Trophoblast cell (in vitro differentiated cells and primary cell): Measurements from ENCODE around the gene TESK2.

Source experiments
- DNase-seq, 2 donors: peaks; one replicate each; pipeline ENCODE4 v3.0.0-alpha.2; 2016
- H2AFZ ChIP-seq: 2 replicates; pipeline ENCODE4 v1.6.1; 2013; ENCODE audit warnings: low read length, moderate library complexity, mild to moderate bottlenecking; ENCODE audit not compliant: insufficient read depth, poor library complexity
- H2AK5ac ChIP-seq: 2 replicates; pipeline ENCODE4 v1.6.1; 2013; ENCODE audit warnings: mild to moderate bottlenecking, low read length
- H2BK120ac ChIP-seq: 2 replicates; pipeline ENCODE4 v1.6.1; 2013; ENCODE audit warnings: low read length, mild to moderate bottlenecking, moderate library complexity; ENCODE audit not compliant: insufficient read depth, poor library complexity
- H2BK12ac ChIP-seq: 2 replicates; pipeline ENCODE4 v1.6.1; 2013; ENCODE audit warnings: mild to moderate bottlenecking, low read length, moderate library complexity
- H2BK5ac ChIP-seq: 2 replicates; pipeline ENCODE4 v1.6.1; 2013; ENCODE audit warnings: low read length, low read depth, moderate library complexity, mild to moderate bottlenecking; ENCODE audit not compliant: poor library complexity
- H3K14ac ChIP-seq: 2 replicates; pipeline ENCODE4 v1.6.1; 2013; ENCODE audit warnings: mild to moderate bottlenecking, low read length
- H3K18ac ChIP-seq: 2 replicates; pipeline ENCODE4 v1.6.1; 2013; ENCODE audit warnings: mild to moderate bottlenecking, low read length
- H3K23ac ChIP-seq: 2 replicates; pipeline ENCODE4 v1.6.1; 2013; ENCODE audit warnings: low read length
- H3K27ac ChIP-seq: 2 replicates; pipeline ENCODE4 v1.5.1; 2013; ENCODE audit warnings: low read depth, mild to moderate bottlenecking, inconsistent platforms, low read length, moderate library complexity
- H3K27me3 ChIP-seq: 2 replicates; pipeline ENCODE4 v1.6.1; 2013; ENCODE audit warnings: inconsistent platforms, mild to moderate bottlenecking, low read length, moderate library complexity; ENCODE audit not compliant: insufficient read depth
- H3K36me3 ChIP-seq, 2 experiments: 1 replicate in 1 of 2; 2 replicates in 1 of 2; pipeline ENCODE4 v1.6.1; 2013; ENCODE audit warnings: low read length in 2 of 2, mild to moderate bottlenecking in 2 of 2, moderate library complexity in 1 of 2; ENCODE audit not compliant: insufficient read depth in 2 of 2, control insufficient read depth in 1 of 2
- H3K4ac ChIP-seq: 2 replicates; pipeline ENCODE4 v1.6.1; 2013; ENCODE audit warnings: low read depth, mild to moderate bottlenecking, low read length, moderate library complexity
- H3K4me1 ChIP-seq, 2 experiments: 1 replicate in 1 of 2; 2 replicates in 1 of 2; pipeline ENCODE4 v1.6.1; 2013; ENCODE audit warnings: low read length in 2 of 2, mild to moderate bottlenecking in 2 of 2, moderate library complexity in 1 of 2; ENCODE audit not compliant: insufficient read depth in 2 of 2, control insufficient read depth in 1 of 2
- H3K4me2 ChIP-seq: 2 replicates; pipeline ENCODE4 v1.6.1; 2013; ENCODE audit warnings: inconsistent platforms, mild to moderate bottlenecking, low read length, moderate library complexity
- H3K4me3 ChIP-seq: 2 replicates; pipeline ENCODE4 v1.5.1; 2013; ENCODE audit warnings: mild to moderate bottlenecking, low read depth, low read length, inconsistent platforms
- H3K79me1 ChIP-seq: one replicate; pipeline ENCODE4 v1.6.1; 2013; ENCODE audit warnings: low read length
- H3K79me2 ChIP-seq: 2 replicates; pipeline ENCODE4 v1.6.1; 2013; ENCODE audit warnings: low read length, mild to moderate bottlenecking; ENCODE audit not compliant: control insufficient read depth, insufficient read depth, poor library complexity
- H3K9ac ChIP-seq: 2 replicates; pipeline ENCODE4 v1.6.1; 2013; ENCODE audit warnings: mild to moderate bottlenecking, low read length
- H3K9me3 ChIP-seq: 2 replicates; pipeline ENCODE4 v1.6.1; 2013; ENCODE audit warnings: low read depth, mild to moderate bottlenecking, control low read depth, inconsistent platforms, low read length; ENCODE audit not compliant: insufficient read depth
- H4K12ac ChIP-seq: 2 replicates; pipeline ENCODE4 v1.6.1; 2013; ENCODE audit warnings: low read depth, mild to moderate bottlenecking, low read length, moderate library complexity
- H4K8ac ChIP-seq: 2 replicates; pipeline ENCODE4 v1.6.1; 2013; ENCODE audit warnings: low read depth, mild to moderate bottlenecking, low read length, moderate library complexity
- H4K91ac ChIP-seq: one replicate; pipeline ENCODE4 v1.6.1; 2013; ENCODE audit warnings: low read depth, mild to moderate bottlenecking, low read length, moderate library complexity
- WGBS: extraction: QIAGEN DNeasy Blood & Tissue Kit; methylation state at CpG from one replicate; pipeline ENCODE4 v1.1.7; 2013; ENCODE audit warnings: missing lambda C conversion rate; ENCODE audit not compliant: insufficient read length, insufficient coverage; ENCODE audit errors: extremely low coverage; 5-methylcytosine and 5-hydroxymethylcytosine counted together

The TESK2 gene

DNA sequence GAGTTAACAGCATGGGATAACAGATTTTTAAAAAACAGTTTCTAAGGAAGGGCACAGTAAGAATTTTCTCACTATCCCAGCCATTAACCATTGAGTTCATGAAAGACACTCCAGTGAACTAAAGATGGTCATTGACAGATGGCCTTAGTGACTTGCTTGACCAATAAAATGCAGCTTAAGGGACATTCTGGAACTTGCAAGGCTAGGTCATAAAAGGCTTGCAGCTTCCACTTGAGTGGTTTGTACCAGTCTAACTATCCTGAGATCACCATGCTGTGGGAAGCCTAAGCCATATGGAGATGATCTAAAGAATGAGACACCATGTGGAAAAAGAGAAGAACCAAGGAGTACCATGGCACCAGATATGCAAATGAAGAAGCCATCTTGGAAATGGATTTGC, 112.8 kb downstream of the TESK2 start:
- Histone ChIP-seq H3K9me3 (no peaks in the 10 kb centered on the region), H3K27me3 (no peaks in the 10 kb centered on the region), H3K23ac (no peak overlapping the region), H3K79me2 (no peaks in the 10 kb centered on the region), H4K12ac (no peak overlapping the region), H3K4me3 (no peak overlapping the region), H3K4me1 (no peaks in the 10 kb centered on the region), H2AK5ac (no peak overlapping the region), H2BK120ac (no peak overlapping the region), H3K9ac (no peak overlapping the region), H3K14ac (no peak overlapping the region), H3K18ac (no peak overlapping the region), H3K4ac (no peak overlapping the region), H3K27ac (no peak overlapping the region), H3K79me1 (no peaks in the 10 kb centered on the region), H4K8ac (no peak overlapping the region), H3K36me3 (no peaks in the 10 kb centered on the region), H2BK5ac (no peak overlapping the region), H2BK12ac (no peak overlapping the region), H4K91ac (no peak overlapping the region), H2AFZ (no peak overlapping the region), H3K4me2 (no peak overlapping the region)
- no peak for DNase-seq

DNA sequence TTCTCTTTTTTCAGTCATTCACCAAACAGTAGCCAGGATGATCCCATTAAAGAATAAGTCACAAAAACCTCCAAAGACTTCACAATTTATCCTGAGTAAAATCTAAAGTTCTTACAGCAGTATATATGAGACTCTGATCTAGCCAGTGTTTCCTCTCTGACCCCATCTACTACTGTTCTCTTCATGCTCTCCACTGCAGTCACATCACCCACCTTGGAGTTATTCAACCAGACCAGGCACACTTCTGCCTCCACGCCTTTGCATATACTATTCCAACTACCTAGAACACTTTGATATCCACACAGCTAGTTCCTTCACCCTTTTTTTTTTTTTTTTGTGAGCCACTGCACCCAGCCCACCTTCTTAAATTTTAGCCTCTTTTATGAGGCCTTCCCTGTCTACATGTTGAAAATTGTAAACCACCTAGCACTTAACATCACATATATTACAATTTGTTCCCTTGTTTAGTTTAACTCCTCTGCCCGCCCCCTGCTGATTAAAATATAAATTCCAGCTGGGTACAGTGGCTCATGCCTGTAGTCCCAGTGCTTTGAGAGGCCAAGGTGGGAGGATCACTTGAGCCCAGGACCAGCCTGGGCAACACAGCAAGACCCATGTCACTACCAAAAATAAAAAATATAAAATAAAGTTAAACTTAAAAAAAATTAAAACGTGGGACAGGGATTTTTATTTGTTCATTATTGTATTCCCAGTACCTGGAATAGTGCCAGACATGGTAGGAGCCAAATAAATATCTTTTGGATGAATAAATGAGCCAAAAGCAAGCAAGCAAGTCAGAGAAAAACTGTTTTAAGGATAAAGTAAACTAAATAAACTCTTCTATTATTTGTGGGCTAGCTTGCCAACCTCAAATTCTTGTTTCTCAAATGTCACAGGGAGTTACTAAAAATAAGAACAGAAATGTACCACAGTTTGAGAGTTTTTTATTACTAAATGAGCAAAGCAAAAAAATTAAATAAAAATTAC, 115.6 kb downstream of the TESK2 start:
- H3K27me3 ChIP-seq = no peaks in the 10 kb centered on the region
- H3K23ac ChIP-seq = no peak overlapping the region
- no peak overlapping the region for H2AFZ ChIP-seq
- no peaks in the 10 kb centered on the region for H3K79me2 ChIP-seq
- no peak overlapping the region for H4K91ac ChIP-seq
- H2AK5ac ChIP-seq = no peak overlapping the region
- H3K4me2 ChIP-seq = no peak overlapping the region
- no peak overlapping the region for H3K18ac ChIP-seq
- no peaks in the 10 kb centered on the region for H3K36me3 ChIP-seq
- H4K8ac ChIP-seq = no peak overlapping the region
- H3K4me3 ChIP-seq = no peak overlapping the region
- DNase-seq = no peak
- H2BK12ac ChIP-seq = no peak overlapping the region
- H3K4me1 ChIP-seq = no peaks in the 10 kb centered on the region
- H3K9ac ChIP-seq = no peak overlapping the region
- H4K12ac ChIP-seq = no peak overlapping the region
- H3K9me3 ChIP-seq = no peaks in the 10 kb centered on the region
- no peak overlapping the region for H3K14ac ChIP-seq
- no peaks in the 10 kb centered on the region for H3K79me1 ChIP-seq
- no peak overlapping the region for H3K4ac ChIP-seq
- H3K27ac ChIP-seq = no peak overlapping the region
- WGBS = no CpG with 5 or more reads among the region's 3 CpGs
- H2BK120ac ChIP-seq = no peak overlapping the region
- no peak overlapping the region for H2BK5ac ChIP-seq

DNA sequence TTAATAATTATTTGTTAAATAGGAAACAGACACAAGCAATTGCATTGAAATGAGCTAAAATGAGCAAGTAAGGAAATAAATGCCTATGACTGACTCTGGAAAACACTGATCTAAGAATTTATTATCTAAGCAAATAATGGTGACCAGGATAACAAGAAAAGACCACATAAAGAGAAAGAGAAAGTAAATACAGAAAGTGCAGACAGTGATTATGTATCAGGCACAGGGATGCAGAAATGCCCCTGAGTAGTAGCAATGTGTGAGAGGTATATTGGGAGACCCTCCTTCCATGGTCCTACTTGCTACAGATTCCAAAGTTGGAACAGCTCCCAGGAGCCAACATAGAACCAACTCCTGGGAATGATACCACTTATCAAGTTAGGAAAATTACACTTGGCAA, 117.4 kb downstream of the TESK2 start:
- Histone ChIP-seq H3K9me3 (no peaks in the 10 kb centered on the region), H3K14ac (no peak overlapping the region), H2AFZ (no peak overlapping the region), H3K27ac (no peak overlapping the region), H3K9ac (no peak overlapping the region), H3K79me2 (no peaks in the 10 kb centered on the region), H2BK12ac (no peak overlapping the region), H4K12ac (no peak overlapping the region), H3K27me3 (no peaks in the 10 kb centered on the region), H3K4me2 (no peak overlapping the region), H2AK5ac (no peak overlapping the region), H2BK5ac (no peak overlapping the region), H3K36me3 (no peaks in the 10 kb centered on the region), H3K23ac (no peak overlapping the region), H3K79me1 (no peaks in the 10 kb centered on the region), H4K8ac (no peak overlapping the region), H3K4me3 (no peak overlapping the region), H3K4me1 (no peaks in the 10 kb centered on the region), H3K4ac (no peak overlapping the region), H2BK120ac (no peak overlapping the region), H3K18ac (no peak overlapping the region), H4K91ac (no peak overlapping the region)
- DNase-seq = no peak

DNA sequence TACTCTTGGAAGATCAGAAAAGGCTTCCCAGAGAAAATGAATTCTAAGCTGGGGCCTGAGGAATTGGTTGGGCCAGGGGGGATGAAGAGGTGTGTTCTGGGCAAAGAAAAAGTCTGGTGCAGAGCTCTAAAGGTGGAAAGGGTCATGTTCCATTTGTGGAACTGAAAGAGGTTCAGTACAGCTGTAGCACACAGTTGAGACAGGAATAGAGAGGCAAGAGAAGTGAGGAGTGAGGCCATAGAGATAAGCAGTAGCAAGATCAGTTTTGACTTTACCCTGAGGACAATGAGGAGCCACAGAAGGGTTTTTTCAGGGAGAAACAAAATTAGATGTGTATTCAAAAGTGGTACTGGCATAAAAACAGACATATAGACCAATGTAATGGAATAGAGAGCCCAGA, 120.4 kb downstream of the TESK2 start:
- Histone ChIP-seq H2BK120ac (no peak overlapping the region), H3K9me3 (no peaks in the 10 kb centered on the region), H3K4ac (no peak overlapping the region), H3K4me2 (no peak overlapping the region), H2BK12ac (no peak overlapping the region), H3K23ac (no peak overlapping the region), H3K27ac (no peak overlapping the region), H3K14ac (no peak overlapping the region), H2AK5ac (no peak overlapping the region), H4K91ac (no peak overlapping the region), H3K9ac (no peak overlapping the region), H3K36me3 (no peaks in the 10 kb centered on the region), H4K12ac (no peak overlapping the region), H3K27me3 (no peaks in the 10 kb centered on the region), H2AFZ (no peak overlapping the region), H3K4me1 (no peaks in the 10 kb centered on the region), H2BK5ac (no peak overlapping the region), H3K18ac (no peak overlapping the region), H4K8ac (no peak overlapping the region), H3K79me2 (no peaks in the 10 kb centered on the region), H3K4me3 (no peak overlapping the region), H3K79me1 (no peaks in the 10 kb centered on the region)
- DNase-seq = no peak
